ENCODE data around the gene PLXNC1. TPM values are rescaled to one million over a fixed set of nuclear protein-coding genes. Genes with fewer than 3 reads are reported as not detected.

The PLXNC1 gene
- polyA plus RNA-seq, 3 donors = 0.84 to 4.6 (median 3.2) TPM

GRCh38 chr12:94265539-94265938 is 117.2 kb downstream of the PLXNC1 start:
- H3K27ac ChIP-seq (ENCODE audit: low read depth, low read length) = no peak overlapping the region
- WGBS, 3 donors = 73 to 76% (median 75%) methylated on average over 7 of the region's 7 CpGs

GRCh38 chr12:94265966-94266745 is 117.8 kb downstream of the PLXNC1 start:
- WGBS, 3 donors = 71 to 88% (median 72%) methylated on average over 14 of the region's 14 CpGs
- no peak overlapping the region for H3K27ac ChIP-seq (ENCODE audit: low read depth, low read length)

- 41 to 60% (median 42%) methylated on average over 11 of the region's 11 CpGs for WGBS, 3 donors
- no peak overlapping the region for H3K27ac ChIP-seq (ENCODE audit: low read depth, low read length)
Observed at GRCh38 chr12:94266796-94267536, 118.6 kb downstream of the PLXNC1 start.

GRCh38 chr12:94267537-94267872 is 119.1 kb downstream of the PLXNC1 start:
- no peak overlapping the region for H3K27ac ChIP-seq (ENCODE audit: low read depth, low read length)
- WGBS, 3 donors = 32 to 73% (median 39%) methylated on average over 3 of the region's 3 CpGs

- 82 to 88% (median 84%) methylated on average over 5 of the region's 5 CpGs for WGBS, 3 donors
- no peak overlapping the region for H3K27ac ChIP-seq (ENCODE audit: low read depth, low read length)
Observed at GRCh38 chr12:94267921-94268471, 119.6 kb downstream of the PLXNC1 start.

- WGBS, 3 donors = 78 to 84% (median 80%) methylated on average over 4 of the region's 4 CpGs
- no peak overlapping the region for H3K27ac ChIP-seq (ENCODE audit: low read depth, low read length)
Observed at GRCh38 chr12:94269316-94269999, 121.1 kb downstream of the PLXNC1 start.

- H3K27ac ChIP-seq (ENCODE audit: low read depth, low read length) = no peak overlapping the region
- 57 to 80% (median 64%) methylated on average over 6 of the region's 6 CpGs for WGBS, 3 donors
Observed at GRCh38 chr12:94271351-94271750, 123.0 kb downstream of the PLXNC1 start.

- 88 to 92% (median 89%) methylated on average over 5 of the region's 5 CpGs for WGBS, 3 donors
- H3K27ac ChIP-seq (ENCODE audit: low read depth, low read length) = no peak overlapping the region
Observed at GRCh38 chr12:94272280-94272679, 123.9 kb downstream of the PLXNC1 start.

- 96 to 99% (median 97%) methylated on average over 3 of the region's 3 CpGs for WGBS, 3 donors
- no peak overlapping the region for H3K27ac ChIP-seq (ENCODE audit: low read depth, low read length)
Observed at GRCh38 chr12:94273272-94273671, 124.9 kb downstream of the PLXNC1 start.

- no peak overlapping the region for H3K27ac ChIP-seq (ENCODE audit: low read depth, low read length)
- WGBS, 3 donors = 81 to 91% (median 90%) methylated on average over 6 of the region's 6 CpGs
Observed at GRCh38 chr12:94276725-94277124, 128.3 kb downstream of the PLXNC1 start.

GRCh38 chr12:94277426-94278000 is 129.1 kb downstream of the PLXNC1 start:
- H3K27ac ChIP-seq (ENCODE audit: low read depth, low read length) = no peak overlapping the region
- WGBS, 3 donors = 80 to 95% (median 91%) methylated on average over 9 of the region's 9 CpGs

- H3K27ac ChIP-seq (ENCODE audit: low read depth, low read length) = no peak overlapping the region
- 86 to 92% (median 89%) methylated on average over 7 of the region's 7 CpGs for WGBS, 3 donors
Observed at GRCh38 chr12:94280063-94280462, 131.7 kb downstream of the PLXNC1 start.

GRCh38 chr12:94282675-94283074 is 134.3 kb downstream of the PLXNC1 start:
- 43 to 73% (median 43%) methylated on average over 7 of the region's 7 CpGs for WGBS, 3 donors
- no peak overlapping the region for H3K27ac ChIP-seq (ENCODE audit: low read depth, low read length)

GRCh38 chr12:94284046-94284445 is 135.7 kb downstream of the PLXNC1 start:
- whole genome bisulfite sequencing, 3 donors = 92% methylated on average over 1 of the region's 1 CpG
- H3K27ac ChIP-seq (ENCODE audit: low read depth, low read length) = no peak overlapping the region

- 76 to 87% (median 85%) methylated on average over 2 of the region's 2 CpGs for WGBS, 3 donors
- H3K27ac ChIP-seq (ENCODE audit: low read depth, low read length) = no peak overlapping the region
Observed at GRCh38 chr12:94284859-94285258, 136.5 kb downstream of the PLXNC1 start.

GRCh38 chr12:94285943-94286582 is 137.7 kb downstream of the PLXNC1 start:
- H3K27ac ChIP-seq (ENCODE audit: low read depth, low read length) = no peak overlapping the region
- WGBS, 3 donors = 87 to 96% (median 95%) methylated on average over 8 of the region's 8 CpGs

GRCh38 chr12:94286583-94287244 is 138.3 kb downstream of the PLXNC1 start:
- WGBS, 3 donors = 68 to 96% (median 88%) methylated on average over 4 of the region's 4 CpGs
- H3K27ac ChIP-seq (ENCODE audit: low read depth, low read length) = no peak overlapping the region

- H3K27ac ChIP-seq (ENCODE audit: low read depth, low read length) = no peak overlapping the region
- WGBS, 3 donors = 55 to 92% (median 91%) methylated on average over 10 of the region's 10 CpGs
Observed at GRCh38 chr12:94287245-94287628, 138.9 kb downstream of the PLXNC1 start.

Data from adipose tissue (tissue), 3 donors.